ENCODE data around the gene SEC23B.

DNA sequence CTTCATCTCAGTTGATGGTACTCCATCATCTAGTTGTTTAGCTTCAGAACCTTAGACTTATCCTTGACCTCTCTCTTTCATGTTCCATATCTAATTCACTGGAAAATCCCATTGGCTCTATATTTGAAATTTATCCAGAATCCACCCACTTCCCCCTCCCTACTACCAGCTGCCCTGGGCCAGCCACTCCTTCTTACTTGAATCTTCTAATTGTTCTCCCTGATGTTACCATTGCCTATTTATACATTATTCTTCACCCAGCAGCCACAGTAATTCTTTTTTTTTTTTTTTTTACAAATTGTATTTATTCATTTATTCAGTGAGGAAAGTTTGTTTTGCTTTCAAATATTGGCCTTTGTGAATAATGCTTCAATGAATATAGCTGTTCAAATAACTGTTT lies 8.2 kb downstream of the SEC23B start:
- TF ChIP-seq ARNT (IDR thresholded peaks at IDR 0.05) (no peak), SP1 (IDR thresholded peaks at IDR 0.05) (no peak)

Measured in HEK293T (cell line).